ENCODE data around the gene SMARCD3. TPM values are rescaled to one million over a fixed set of nuclear protein-coding genes. Genes with fewer than 3 reads are reported as not detected.
A peak's percentile ranks its signal among the peaks of the same experiment; 100 is the strongest.

Gene SMARCD3
- total and polyA plus RNA-seq, 9 of the 15 experiments (the other 6 are each of a cell fraction or from before 2014, with no cell fraction given) = 0.43 to 3.6 (median 2.6) TPM

GRCh38 chr7:151226875-151227782, 21.4 kb downstream of the SMARCD3 start, which contains the start of gene ABCF2 (continued):
- TF ChIP-seq ZNF12 (CRISPR knock-in tag; IDR thresholded peaks at IDR 0.05) (no peak), XRCC5 (IDR thresholded peaks at IDR 0.05; ENCODE audit: low read depth, low read length) (peak; percentile 70; the same call in 1 of the 2 replicates), NKRF (IDR thresholded peaks at IDR 0.05; ENCODE audit: borderline replicate concordance) (peak; percentile 99), HSF4 (CRISPR knock-in tag; IDR thresholded peaks at IDR 0.05; ENCODE audit: borderline replicate concordance) (no peak), RCOR1 (IDR thresholded peaks at IDR 0.05; ENCODE audit: borderline replicate concordance in 1 of 2, low read depth in 2 of 2, low read length in 2 of 2) (peak in 1 of 2 experiments; percentile 79; a peak in 2 of 4 replicates), CHD2 (IDR thresholded peaks at IDR 0.05; ENCODE audit: low read depth, low read length) (peak; percentile 88), PYGO2 (tag; IDR thresholded peaks at IDR 0.05) (no peak), HLTF (IDR thresholded peaks at IDR 0.05) (peak; percentile 93), ZNF586 (CRISPR knock-in tag; conservative IDR thresholded peaks at IDR 0.05) (no peak), ZNF282 (CRISPR knock-in tag; IDR thresholded peaks at IDR 0.05) (no peak), ZNF77 (CRISPR knock-in tag; IDR thresholded peaks at IDR 0.05) (no peak), RBM22 (IDR thresholded peaks at IDR 0.05; ENCODE audit: low read depth, low read length, poor library complexity, severe bottlenecking) (no peak), ZNF140 (CRISPR knock-in tag; IDR thresholded peaks at IDR 0.05) (no peak), ZNF133 (CRISPR knock-in tag; IDR thresholded peaks at IDR 0.05) (no peak), TSC22D4 (tag; IDR thresholded peaks at IDR 0.05) (no peak), HMG20A (CRISPR knock-in tag; conservative IDR thresholded peaks at IDR 0.05) (no peak), RBM15 (IDR thresholded peaks at IDR 0.05; ENCODE audit: insufficient read depth, low read length) (no peak), POLR2AphosphoS5 (IDR thresholded peaks at IDR 0.05; ENCODE audit: control insufficient read depth, insufficient read depth, low read depth, low read length) (peak; percentile 72), HNRNPK (IDR thresholded peaks at IDR 0.05; ENCODE audit: low read depth, low read length, poor library complexity, severe bottlenecking) (no peak), PHF20 (IDR thresholded peaks at IDR 0.05; ENCODE audit: partially characterized antibody) (peak; percentile 92), JUN (IDR thresholded peaks at IDR 0.05; ENCODE audit: borderline replicate concordance, low read depth, low read length) (peak; percentile 61; the same call in 1 of the 2 replicates), JUN (CRISPR knock-in tag; IDR thresholded peaks at IDR 0.05; ENCODE audit: borderline replicate concordance) (no peak), MEF2A (IDR thresholded peaks at IDR 0.05; ENCODE audit: control insufficient read depth, low read depth, low read length) (no peak), ZBTB2 (IDR thresholded peaks at IDR 0.05) (peak; percentile 26; the same call in 1 of the 2 replicates), EWSR1 (IDR thresholded peaks at IDR 0.05; ENCODE audit: borderline replicate concordance, low read depth, partially characterized antibody) (no peak)

Data from K562 (cell line).